K562 treated with DMSO at 1 percent for 24 hours (cell line): Measurements from ENCODE around the gene C12orf76. TPM values are rescaled to one million over a fixed set of nuclear protein-coding genes. Genes with fewer than 3 reads are reported as not detected.

ENCODE experiments used
- total RNA-seq: library from RNA; unstranded; fragments of 300-600 nt; gene quantifications from 2 replicates; pipeline ENCODE4 v1.2.3, GENCODE V29; 2022; ENCODE audit warnings: low read depth; ENCODE audit not compliant: insufficient read depth

The C12orf76 gene, protein sequence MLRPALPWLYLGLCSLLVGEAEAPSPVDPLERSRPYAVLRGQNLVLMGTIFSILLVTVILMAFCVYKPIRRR
- total RNA-seq, result 17.6 and 20.5 TPM in 2 replicates

DNA sequence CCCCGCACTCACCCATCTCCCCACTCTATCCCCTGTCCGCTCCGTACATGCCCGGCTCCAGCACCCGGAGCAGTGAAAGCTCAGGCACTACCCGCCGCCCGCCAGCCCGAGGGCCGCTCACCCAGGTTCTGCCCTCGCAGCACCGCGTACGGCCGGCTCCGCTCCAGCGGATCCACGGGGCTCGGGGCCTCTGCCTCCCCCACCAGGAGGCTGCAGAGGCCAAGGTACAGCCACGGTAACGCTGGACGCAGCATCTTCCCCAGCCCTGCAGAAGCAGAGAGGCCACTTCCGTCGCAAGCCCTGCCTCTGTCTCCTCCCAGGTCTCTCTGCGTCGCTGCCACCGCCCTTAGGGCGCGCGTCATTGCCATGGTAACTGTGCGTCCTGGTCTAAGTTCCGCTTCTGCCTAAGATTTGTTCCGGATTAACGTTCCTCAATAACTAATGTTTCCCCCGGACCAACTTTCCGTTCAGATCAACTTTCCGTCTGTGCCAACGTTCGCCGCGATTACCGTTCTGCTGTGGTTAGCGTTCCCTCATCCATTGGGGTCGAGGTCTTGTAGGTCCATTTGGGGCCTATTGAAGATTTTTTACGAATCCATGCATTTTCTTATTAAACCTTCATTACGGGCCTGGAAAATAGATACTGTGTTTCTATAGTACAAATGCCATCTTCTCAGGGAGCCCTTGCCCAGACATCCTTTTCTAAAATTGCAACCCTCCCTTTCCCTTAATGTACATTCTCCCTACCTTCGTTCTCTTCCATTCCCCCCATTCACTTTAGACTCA is at the start of gene C12orf76:
Gene C12orf76, minus strand, starts transcription at position 281 of the 786 bp plus-strand sequence. Its CDS starts 27 bp downstream, at position 254.

GRCh38 chr12:109998904-109999648 is 49.2 kb downstream of the C12orf76 start, which contains the start of gene ANKRD13A:
Gene ANKRD13A, plus strand, starts transcription at chr12:109999430. Its CDS starts 259 bp downstream, at chr12:109999689.

DNA sequence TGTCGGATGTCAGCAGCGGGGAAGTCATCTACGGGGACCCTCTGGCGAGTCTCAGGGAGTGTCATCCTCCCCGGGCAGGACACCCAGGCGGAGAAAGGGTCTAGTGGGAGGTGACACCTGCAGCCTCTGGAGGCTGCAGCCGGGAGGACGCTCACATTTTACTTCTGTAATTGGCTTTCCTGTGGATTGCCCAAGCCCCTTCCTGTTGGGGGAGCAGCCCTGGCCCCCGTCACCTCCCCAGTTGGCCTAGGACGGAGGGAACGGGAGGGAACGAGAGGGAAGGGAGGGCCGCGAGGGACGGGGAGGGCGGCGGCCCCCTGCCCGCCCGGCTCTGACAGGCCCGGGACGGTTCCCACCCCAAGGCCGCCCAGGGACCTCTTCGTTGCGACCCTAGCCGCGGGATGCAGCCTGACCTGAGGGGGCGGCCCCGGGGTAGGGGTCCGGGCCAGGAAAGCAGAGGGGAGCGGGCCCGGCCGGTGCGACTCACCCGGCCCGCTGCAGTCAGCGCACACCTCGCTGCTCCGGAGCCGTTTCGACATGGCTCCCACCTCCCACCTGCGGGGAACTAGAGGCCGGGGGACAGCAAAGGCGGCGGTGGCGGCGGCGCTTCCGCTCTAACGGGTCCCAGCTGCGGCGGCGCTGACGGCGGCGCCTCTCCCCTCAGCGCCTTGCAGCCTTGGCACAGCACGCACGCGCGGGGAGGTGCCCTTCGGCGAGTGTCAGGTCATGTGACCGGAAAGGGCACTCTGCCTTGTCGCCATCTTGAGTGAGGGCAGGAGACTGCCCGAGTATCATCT is 52.4 kb downstream of the C12orf76 start, which contains the start of gene GIT2:
Gene GIT2, minus strand, starts transcription at position 683 of the 797 bp plus-strand sequence. Its CDS starts 144 bp downstream, at position 539.

Other genes starting within 250 kb of the C12orf76 start
- gene TRPV4, start 215.1 kb downstream of the C12orf76 start, total RNA-seq, result not detected in 2 replicates
- gene GLTP, start 168.0 kb downstream of the C12orf76 start, total RNA-seq, result 8.3 and 9.4 TPM in 2 replicates
- gene TCHP, start 148.2 kb downstream of the C12orf76 start, total RNA-seq, result 25.8 and 26.4 TPM in 2 replicates
- 17.8 and 21.2 TPM in 2 replicates for gene GIT2, start 52.2 kb downstream of the C12orf76 start, total RNA-seq
- 63.4 and 76.2 TPM in 2 replicates for gene ANKRD13A, start 49.1 kb downstream of the C12orf76 start, total RNA-seq
- gene IFT81, start 75.8 kb upstream of the C12orf76 start, total RNA-seq, result 4.5 and 5.2 TPM in 2 replicates
- gene ATP2A2, start 232.7 kb upstream of the C12orf76 start, total RNA-seq, result 134 and 145 TPM in 2 replicates